Natural killer cell (primary cell): Measurements from ENCODE around the gene MAP1B. TPM values are rescaled to one million over a fixed set of nuclear protein-coding genes. Genes with fewer than 3 reads are reported as not detected.

Experiments
- ATAC-seq, 3 donors: fragments of 150-1000 bp in 2 of 3; fragments of 200-7000 bp in 1 of 3; cut with Tn5 transposase; 1 replicate in 1 of 3; 2 replicates in 2 of 3; pipeline ENCODE4 v1.10.0; 2021; ENCODE audit warnings: mild to moderate bottlenecking in 2 of 3, moderate library complexity in 2 of 3
- DNase-seq, 2 donors: peaks; one replicate each; pipeline versions ENCODE4 v3.0.0 to v3.0.0-alpha.2; 2013 to 2021; ENCODE audit warnings: mixed read lengths in 1 of 2
- H3K27ac ChIP-seq: one replicate; pipeline ENCODE4 v1.5.1; 2013; ENCODE audit warnings: mild to moderate bottlenecking, low read length
- H3K27me3 ChIP-seq: one replicate; pipeline ENCODE4 v1.6.1; 2013; ENCODE audit warnings: low read length; ENCODE audit not compliant: control insufficient read depth, insufficient read depth
- H3K36me3 ChIP-seq: one replicate; pipeline ENCODE4 v1.6.1; 2013; ENCODE audit warnings: low read length; ENCODE audit not compliant: control insufficient read depth, insufficient read depth
- H3K4me1 ChIP-seq: one replicate; pipeline ENCODE4 v1.6.1; 2013; ENCODE audit warnings: low read length; ENCODE audit not compliant: control insufficient read depth, insufficient read depth
- H3K4me3 ChIP-seq: one replicate; pipeline ENCODE4 v1.5.1; 2013; ENCODE audit warnings: low read length
- H3K9me3 ChIP-seq: one replicate; pipeline ENCODE4 v1.6.1; 2013; ENCODE audit warnings: low read length; ENCODE audit not compliant: control insufficient read depth, insufficient read depth
- H3K27ac Mint-ChIP-seq, 2 donors: one replicate each; pipeline ENCODE4 v1.8.0; 2022; ENCODE audit warnings: mild to moderate bottlenecking in 2 of 2, mixed read lengths in 2 of 2, moderate library complexity in 1 of 2
- H3K27me3 Mint-ChIP-seq, 2 donors: one replicate each; pipeline ENCODE4 v1.8.0; 2022; ENCODE audit warnings: low read depth in 2 of 2, mixed read lengths in 2 of 2
- H3K36me3 Mint-ChIP-seq: one replicate; pipeline ENCODE4 v1.8.0; 2022; ENCODE audit warnings: mixed read lengths
- H3K4me1 Mint-ChIP-seq, 2 donors: one replicate each; pipeline ENCODE4 v1.8.0; 2022; ENCODE audit warnings: mixed read lengths in 2 of 2
- H3K4me3 Mint-ChIP-seq: one replicate; pipeline ENCODE4 v1.8.0; 2022; ENCODE audit warnings: mild to moderate bottlenecking, moderate library complexity, mixed read lengths
- H3K9me3 Mint-ChIP-seq, 2 donors: one replicate each; pipeline ENCODE4 v1.8.0; 2022; ENCODE audit warnings: mixed read lengths in 2 of 2
- WGBS: methylation state at CpG from one replicate; pipeline ENCODE4 v1.1.7; 2013; ENCODE audit warnings: missing lambda C conversion rate; ENCODE audit not compliant: insufficient coverage; 5-methylcytosine and 5-hydroxymethylcytosine counted together
- intact Hi-C: fragments of 100-400 bp; cut with micrococcal nuclease; formaldehyde crosslinking; loops from one replicate; pipeline ENCODE4 v1.14.2; 2022
- total RNA-seq, 4 donors: library from RNA; stranded (reverse); fragments of 120-200 nt in 1 of 4; gene quantifications; one replicate each; pipeline versions ENCODE4 v1.2.3 to v1.2.4, GENCODE V29; 2013 to 2022
- TF ChIP-seq, protein P1 (sequence below): fragments of 200-600 bp; IDR thresholded peaks from one replicate; pipeline ENCODE4 v1.8.0; 2022; ENCODE audit warnings: antibody characterized with exemption

MAP1B gene
- total RNA-seq, 3 donors from 2014 or later (not counting 1 experiment from before 2014, with no cell fraction given), result 0.07 to 0.31 TPM; not detected in 1

DNA sequence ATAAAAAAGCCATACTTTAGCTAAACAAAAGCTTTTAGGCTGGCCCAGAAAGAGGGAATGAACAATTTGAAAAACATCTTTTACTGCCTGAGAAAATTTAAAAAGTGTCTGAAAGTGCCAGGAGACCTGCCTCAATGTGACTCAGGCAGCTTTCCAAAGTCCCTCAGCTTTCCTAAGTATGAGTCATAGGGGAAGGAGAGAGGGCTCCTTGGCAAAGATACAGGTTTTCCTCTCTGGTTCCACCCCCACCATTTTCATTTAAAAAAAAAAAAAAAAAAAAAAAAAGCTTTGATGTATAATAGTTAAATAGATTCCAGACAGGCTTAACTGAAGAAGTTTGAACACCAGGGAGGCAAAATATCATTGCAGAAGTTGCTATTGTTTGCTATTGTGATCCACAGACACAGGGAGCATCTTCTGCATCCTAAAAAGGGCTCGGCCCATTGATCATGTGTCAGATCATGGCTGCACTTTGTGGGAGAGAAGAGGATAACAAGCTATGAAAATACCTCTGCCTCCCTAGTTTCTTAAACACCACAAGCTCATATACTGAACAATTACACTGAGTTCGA is 141.2 kb downstream of the MAP1B start:
- intact Hi-C loops, result no loop called here
- no peak for DNase-seq
- no peaks in the 10 kb centered on the region for H3K4me1 ChIP-seq
- Mint-ChIP-seq H3K36me3 (no peaks in the 10 kb centered on the region), H3K27me3 (peaks cover 0 to 4% of the 10 kb centered on the region in 2 donors), H3K4me1 (peaks cover 34 to 36% of the 10 kb centered on the region in 2 donors), H3K4me3 (no peak overlapping the region), H3K9me3 (no peaks in the 10 kb centered on the region), H3K27ac (no peak overlapping the region)
- no peaks in the 10 kb centered on the region for H3K9me3 ChIP-seq
- no peak for ATAC-seq
- 100% methylated on average over 2 of the region's 2 CpGs for WGBS
- H3K4me3 ChIP-seq, result no peak overlapping the region
- no peak overlapping the region for H3K27ac ChIP-seq
- TF ChIP-seq, protein P1, sequence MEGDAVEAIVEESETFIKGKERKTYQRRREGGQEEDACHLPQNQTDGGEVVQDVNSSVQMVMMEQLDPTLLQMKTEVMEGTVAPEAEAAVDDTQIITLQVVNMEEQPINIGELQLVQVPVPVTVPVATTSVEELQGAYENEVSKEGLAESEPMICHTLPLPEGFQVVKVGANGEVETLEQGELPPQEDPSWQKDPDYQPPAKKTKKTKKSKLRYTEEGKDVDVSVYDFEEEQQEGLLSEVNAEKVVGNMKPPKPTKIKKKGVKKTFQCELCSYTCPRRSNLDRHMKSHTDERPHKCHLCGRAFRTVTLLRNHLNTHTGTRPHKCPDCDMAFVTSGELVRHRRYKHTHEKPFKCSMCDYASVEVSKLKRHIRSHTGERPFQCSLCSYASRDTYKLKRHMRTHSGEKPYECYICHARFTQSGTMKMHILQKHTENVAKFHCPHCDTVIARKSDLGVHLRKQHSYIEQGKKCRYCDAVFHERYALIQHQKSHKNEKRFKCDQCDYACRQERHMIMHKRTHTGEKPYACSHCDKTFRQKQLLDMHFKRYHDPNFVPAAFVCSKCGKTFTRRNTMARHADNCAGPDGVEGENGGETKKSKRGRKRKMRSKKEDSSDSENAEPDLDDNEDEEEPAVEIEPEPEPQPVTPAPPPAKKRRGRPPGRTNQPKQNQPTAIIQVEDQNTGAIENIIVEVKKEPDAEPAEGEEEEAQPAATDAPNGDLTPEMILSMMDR, result no peak
- peaks cover 2% of the 10 kb centered on the region for H3K36me3 ChIP-seq
- no peaks in the 10 kb centered on the region for H3K27me3 ChIP-seq

GRCh38 chr5:72251386-72251785 is 144.1 kb downstream of the MAP1B start:
- H3K27ac Mint-ChIP-seq, result no peak overlapping the region

GRCh38 chr5:72252008-72252407 is 144.7 kb downstream of the MAP1B start:
- Mint-ChIP-seq H3K4me3 (no peak overlapping the region), H3K9me3 (no peaks in the 10 kb centered on the region), H3K4me1 (peaks cover 13 to 15% of the 10 kb centered on the region in 2 donors), H3K36me3 (no peaks in the 10 kb centered on the region), H3K27ac (no peak overlapping the region), H3K27me3 (no peaks in the 10 kb centered on the region)
- intact Hi-C loops, result no loop called here
- H3K27ac ChIP-seq, result no peak overlapping the region
- no peaks in the 10 kb centered on the region for H3K27me3 ChIP-seq
- TF ChIP-seq, protein P1, result no peak
- peaks cover 2% of the 10 kb centered on the region for H3K36me3 ChIP-seq
- ATAC-seq, result no peak
- H3K9me3 ChIP-seq, result no peaks in the 10 kb centered on the region
- H3K4me1 ChIP-seq, result no peaks in the 10 kb centered on the region
- DNase-seq, result no peak
- no peak overlapping the region for H3K4me3 ChIP-seq

More at GRCh38 chr5:72251386-72251785, 144.1 kb downstream of the MAP1B start:
- 100% methylated on average over 1 of the region's 1 CpG for WGBS
- Histone ChIP-seq H3K9me3 (no peaks in the 10 kb centered on the region), H3K36me3 (peaks cover 2% of the 10 kb centered on the region), H3K4me3 (no peak overlapping the region), H3K27me3 (no peaks in the 10 kb centered on the region), H3K4me1 (no peaks in the 10 kb centered on the region), H3K27ac (no peak overlapping the region)
- ATAC-seq (no peak), DNase-seq (no peak)
- Mint-ChIP-seq H3K4me1 (peaks cover 15 to 16% of the 10 kb centered on the region in 2 donors), H3K4me3 (no peak overlapping the region), H3K36me3 (no peaks in the 10 kb centered on the region), H3K27me3 (no peaks in the 10 kb centered on the region), H3K9me3 (no peaks in the 10 kb centered on the region)
- intact Hi-C loops, result no loop called here
- TF ChIP-seq, protein P1, result no peak

DNA sequence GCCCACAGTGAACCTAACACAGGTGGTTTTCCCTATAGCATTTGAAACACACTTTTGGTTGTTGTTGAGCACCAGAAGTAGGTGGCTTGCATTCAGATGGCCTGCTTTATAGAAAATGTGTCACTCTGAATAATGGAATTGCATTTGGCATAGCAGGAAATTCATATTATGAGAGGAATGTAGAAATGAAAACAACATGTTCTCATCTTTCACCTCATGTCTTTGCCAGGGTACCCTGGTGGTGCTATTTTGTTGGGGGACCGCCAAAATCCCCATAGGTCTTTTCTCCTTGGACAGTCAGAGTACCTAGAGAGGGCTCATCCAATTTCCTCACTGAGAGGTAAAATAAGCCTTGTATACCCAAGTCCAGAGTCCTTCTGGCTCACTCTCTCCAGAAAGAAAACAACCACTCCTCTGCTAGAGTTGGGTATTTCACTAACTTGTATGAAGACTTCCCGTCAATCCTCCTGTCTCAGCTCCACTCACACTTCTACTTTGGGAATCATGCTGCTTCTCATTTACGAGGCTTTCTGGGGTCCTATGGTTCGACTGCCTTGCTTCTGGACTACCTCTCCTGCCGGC is 145.4 kb downstream of the MAP1B start:
- peaks cover 13 to 14% of the 10 kb centered on the region in 2 donors for H3K4me1 Mint-ChIP-seq
- H3K27ac ChIP-seq, result no peak overlapping the region
- TF ChIP-seq, protein P1, result no peak
- no peaks in the 10 kb centered on the region for H3K4me1 ChIP-seq
- H3K27me3 Mint-ChIP-seq, result no peaks in the 10 kb centered on the region
- DNase-seq, result no peak
- WGBS, result 97% methylated on average over 5 of the region's 5 CpGs
- H3K4me3 Mint-ChIP-seq, result no peak overlapping the region
- intact Hi-C loops, result no loop called here
- no peak for ATAC-seq
- no peaks in the 10 kb centered on the region for H3K27me3 ChIP-seq
- H3K9me3 Mint-ChIP-seq, result no peaks in the 10 kb centered on the region
- H3K4me3 ChIP-seq, result no peak overlapping the region
- no peaks in the 10 kb centered on the region for H3K36me3 Mint-ChIP-seq
- H3K9me3 ChIP-seq, result no peaks in the 10 kb centered on the region
- H3K27ac Mint-ChIP-seq, result no peak overlapping the region
- peaks cover 2% of the 10 kb centered on the region for H3K36me3 ChIP-seq
